NCI-H1930 (cell line): ENCODE data around the gene RAI1.

ENCODE experiments used
- DNase-seq, 2 experiments: peaks; one replicate each; lab custom pipeline; 2025; lab: John Stamatoyannopoulos, UW

The RAI1 gene

DNA sequence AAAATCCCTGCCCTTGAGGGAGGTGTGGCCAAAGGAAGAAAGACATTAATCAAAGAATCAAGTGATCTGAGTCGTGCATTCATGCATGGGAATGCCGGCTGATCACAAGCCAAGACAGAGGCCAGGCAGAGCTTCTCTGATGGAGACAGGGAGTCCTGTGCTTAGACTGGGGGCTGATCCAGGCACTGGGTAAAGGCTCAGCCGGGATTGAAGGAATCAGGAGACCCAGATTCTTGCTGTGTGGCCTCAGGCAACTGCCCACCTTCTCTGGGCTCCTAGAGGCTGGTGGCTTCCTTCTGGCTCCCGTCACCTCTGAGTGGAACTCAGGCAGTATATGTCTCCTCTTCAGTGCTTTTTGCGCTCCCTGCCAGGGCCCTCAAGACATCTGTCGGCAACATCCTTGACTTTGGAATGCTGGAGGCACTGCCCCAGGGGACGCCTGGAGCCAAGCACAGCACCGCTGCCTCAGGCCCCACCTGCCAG, 17.7 kb downstream of the RAI1 start:
- no peak for DNase-seq

GRCh38 chr17:17699491-17699890, 18.2 kb downstream of the RAI1 start:
- DNase-seq: no peak

GRCh38 chr17:17700251-17700969, 19.2 kb downstream of the RAI1 start:
- peak in 1 of 2 experiments; percentile 41 for DNase-seq

- no peak for DNase-seq
These were observed 19.9 kb downstream of the RAI1 start for GRCh38 chr17:17701112-17701511.

DNA sequence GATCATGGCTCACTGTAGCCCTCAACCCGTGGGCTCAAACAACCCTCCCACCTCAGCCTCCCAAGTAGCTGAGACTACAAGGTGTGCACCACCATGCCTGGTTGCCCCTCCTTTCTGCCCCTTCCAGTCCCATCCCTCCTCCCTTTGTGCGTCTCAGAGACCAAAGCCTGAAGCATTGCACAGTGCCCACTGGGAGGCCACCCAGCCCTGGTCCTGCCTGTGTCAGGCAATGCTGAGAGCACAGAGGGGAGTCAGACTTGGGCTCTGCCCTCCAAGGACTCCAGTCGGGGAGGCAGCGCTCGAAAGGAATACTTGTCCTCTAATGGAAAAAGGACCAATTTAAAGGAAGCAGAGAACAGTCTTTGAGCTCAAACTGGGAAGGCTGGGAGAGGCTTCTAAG, 20.4 kb downstream of the RAI1 start:
- no peak for DNase-seq

- no peak for DNase-seq
These were observed 21.3 kb downstream of the RAI1 start for GRCh38 chr17:17702449-17703139.

- DNase-seq: no peak
These were observed 22.1 kb downstream of the RAI1 start for GRCh38 chr17:17703140-17703919.

DNA sequence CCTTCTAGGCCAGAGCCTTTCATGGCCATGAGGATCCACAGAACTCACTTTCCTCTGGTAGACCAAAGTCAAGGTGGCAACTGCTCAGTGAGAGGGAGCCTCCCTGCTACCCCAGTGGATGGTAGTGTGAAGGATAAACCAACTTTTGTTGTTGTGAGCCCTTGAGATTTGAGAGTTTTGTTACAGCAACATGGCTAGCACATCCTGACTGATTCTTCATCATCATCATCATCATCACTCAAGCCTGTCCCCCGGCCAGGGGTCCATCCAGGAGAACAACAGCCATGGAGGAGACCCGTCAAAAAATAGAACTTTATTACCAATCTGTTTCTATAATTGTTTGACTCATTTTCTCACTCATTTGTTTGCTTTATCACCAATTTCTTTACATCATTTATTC, 23.7 kb downstream of the RAI1 start:
- DNase-seq: no peak

GRCh38 chr17:17706140-17707060, 25.1 kb downstream of the RAI1 start:
- DNase-seq: no peak

GRCh38 chr17:17708295-17708694, 27.0 kb downstream of the RAI1 start:
- DNase-seq: no peak

GRCh38 chr17:17708816-17709215, 27.6 kb downstream of the RAI1 start:
- DNase-seq: no peak

- DNase-seq: no peak
These were observed 28.6 kb downstream of the RAI1 start for GRCh38 chr17:17709815-17710321.

DNA sequence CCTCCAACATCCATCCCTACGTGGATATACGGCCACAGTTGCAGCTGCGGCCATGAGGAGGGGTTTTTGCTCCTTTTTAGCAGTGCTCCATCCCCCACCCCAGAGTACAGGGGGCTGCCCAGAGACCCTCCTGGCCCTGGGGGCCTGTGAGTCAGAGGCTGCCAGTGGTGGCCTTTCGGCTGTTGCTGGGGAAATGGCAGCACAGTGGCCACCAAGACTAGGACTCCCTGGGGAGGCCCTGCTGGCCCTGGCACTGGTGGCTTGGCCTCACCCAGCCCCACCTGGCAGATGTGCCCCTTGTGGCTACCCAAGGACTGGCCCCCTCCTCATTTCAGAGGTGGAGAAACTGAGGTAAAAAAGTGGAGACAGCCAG, 29.1 kb downstream of the RAI1 start:
- no peak for DNase-seq

- no peak for DNase-seq
These were observed 29.7 kb downstream of the RAI1 start for GRCh38 chr17:17710728-17711541.

GRCh38 chr17:17711641-17712162, 30.4 kb downstream of the RAI1 start:
- DNase-seq: no peak

DNA sequence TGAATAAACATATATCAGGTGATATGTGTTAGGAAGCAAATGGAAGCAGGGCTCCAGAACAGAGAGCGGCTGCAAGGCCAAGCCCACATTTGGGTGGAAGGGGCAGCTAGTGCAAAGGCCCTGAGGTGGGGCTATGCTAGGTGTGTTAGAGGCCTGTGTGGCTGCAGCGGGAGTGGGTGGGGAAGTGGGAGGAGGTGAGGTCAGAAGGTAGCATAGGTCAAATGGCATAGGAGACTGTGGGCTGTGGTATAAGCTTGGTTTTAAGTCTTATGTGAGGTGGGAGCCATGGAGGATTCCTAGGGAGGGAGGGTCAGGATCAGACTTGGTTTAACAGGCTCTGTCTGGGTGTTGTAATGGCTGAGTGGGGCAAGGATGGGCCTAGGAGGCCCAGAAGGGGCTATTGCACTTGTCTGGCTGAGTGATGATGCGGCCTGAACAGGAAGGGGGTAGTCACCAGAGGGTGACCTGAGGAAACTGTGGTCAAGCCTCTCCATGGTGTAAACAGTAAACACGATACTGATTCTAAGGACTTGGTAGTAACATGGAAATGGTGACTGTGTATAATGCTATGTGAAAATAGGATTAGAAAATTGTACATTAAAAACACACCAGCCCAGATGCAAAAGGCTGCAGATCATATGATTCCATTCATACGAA, 31.1 kb downstream of the RAI1 start:
- no peak for DNase-seq

GRCh38 chr17:17713839-17714238, 32.6 kb downstream of the RAI1 start:
- no peak for DNase-seq

- DNase-seq: no peak
These were observed 33.1 kb downstream of the RAI1 start for GRCh38 chr17:17714261-17714866.

DNA sequence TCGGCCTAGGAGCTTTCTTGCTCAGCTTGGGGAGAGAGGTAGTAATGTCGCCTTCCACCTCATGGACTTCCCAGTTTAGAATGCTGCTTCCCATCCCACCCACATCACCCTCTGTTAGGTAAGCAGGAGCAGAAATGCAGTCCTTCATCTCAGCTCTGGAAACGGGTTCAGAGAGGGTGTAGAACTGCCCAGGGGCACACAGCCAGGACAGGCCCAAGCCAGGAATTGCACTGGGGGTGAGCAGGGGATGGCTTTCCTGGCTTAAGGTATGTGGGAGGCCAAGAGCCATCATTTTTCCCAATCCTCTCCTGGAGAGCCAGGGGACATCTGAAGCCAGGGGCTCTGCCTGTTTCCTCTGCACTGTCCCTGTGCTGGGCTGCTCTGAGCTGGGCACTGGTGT, 33.6 kb downstream of the RAI1 start:
- no peak for DNase-seq
